Hematopoietic multipotent progenitor cell treated with erythropoietin and hydrocortisone succinate and interleukin-3 and kit ligand, for 15 days (in vitro differentiated cells): Measurements from ENCODE around the gene PLIN1.
"Not testable (repeated sequence)": the region's sequence is repeated elsewhere in the genome, so short reads cannot be mapped to it uniquely, and the experiment has no call there.

Experiments
- DNase-seq: peaks from one replicate; pipeline ENCODE4 v3.0.0-alpha.2; 2015; ENCODE audit warnings: low spot score

The PLIN1 gene, protein sequence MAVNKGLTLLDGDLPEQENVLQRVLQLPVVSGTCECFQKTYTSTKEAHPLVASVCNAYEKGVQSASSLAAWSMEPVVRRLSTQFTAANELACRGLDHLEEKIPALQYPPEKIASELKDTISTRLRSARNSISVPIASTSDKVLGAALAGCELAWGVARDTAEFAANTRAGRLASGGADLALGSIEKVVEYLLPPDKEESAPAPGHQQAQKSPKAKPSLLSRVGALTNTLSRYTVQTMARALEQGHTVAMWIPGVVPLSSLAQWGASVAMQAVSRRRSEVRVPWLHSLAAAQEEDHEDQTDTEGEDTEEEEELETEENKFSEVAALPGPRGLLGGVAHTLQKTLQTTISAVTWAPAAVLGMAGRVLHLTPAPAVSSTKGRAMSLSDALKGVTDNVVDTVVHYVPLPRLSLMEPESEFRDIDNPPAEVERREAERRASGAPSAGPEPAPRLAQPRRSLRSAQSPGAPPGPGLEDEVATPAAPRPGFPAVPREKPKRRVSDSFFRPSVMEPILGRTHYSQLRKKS

GRCh38 chr15:89679212-89679611, at the start of gene PLIN1:
Gene PLIN1 (minus strand): TSS chr15:89679367. CDS start chr15:89677489, 1,878 bp downstream.
- DNase-seq = no peak

GRCh38 chr15:89728254-89728653, 49.1 kb upstream of the PLIN1 start:
- no peak for DNase-seq

DNA sequence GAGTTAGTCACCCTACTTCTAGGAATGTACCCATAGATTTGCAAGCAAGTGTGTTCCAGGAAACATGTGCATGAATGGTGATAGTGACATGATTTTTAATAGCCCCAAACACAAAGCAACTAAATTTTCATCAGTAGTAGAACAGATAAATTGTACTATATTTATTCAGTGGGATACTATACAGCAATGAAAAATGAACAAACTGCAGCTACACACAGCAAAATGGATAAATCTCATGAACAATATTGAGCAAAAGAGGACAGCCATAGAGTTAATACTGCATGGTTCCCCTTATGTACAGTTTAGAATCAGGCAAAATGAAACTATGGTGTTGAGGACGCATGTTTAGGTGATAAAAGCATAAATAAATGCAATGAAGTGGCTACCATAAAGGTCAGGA, 45.9 kb upstream of the PLIN1 start:
- no peak for DNase-seq

DNA sequence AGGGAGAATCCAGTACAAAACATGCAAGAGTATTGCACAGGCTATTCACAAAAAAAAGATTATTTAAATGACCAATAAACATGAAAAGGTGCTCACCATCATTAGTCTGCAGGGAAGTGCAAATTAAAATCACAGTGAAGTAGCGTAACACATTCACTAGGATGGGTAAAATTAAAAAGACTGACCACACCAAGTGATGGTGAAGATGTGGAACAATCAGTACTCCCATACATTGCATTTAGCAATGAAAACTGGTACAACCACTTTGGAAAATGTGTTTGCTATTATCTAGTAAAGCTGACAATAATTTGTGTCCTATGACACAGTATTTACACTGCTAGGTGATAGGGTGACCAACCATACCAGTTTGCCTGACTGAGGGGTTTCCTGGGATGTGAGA, 45.5 kb upstream of the PLIN1 start:
- no peak for DNase-seq

- no peak for DNase-seq
Observed at GRCh38 chr15:89723031-89723430, 43.9 kb upstream of the PLIN1 start.

DNA sequence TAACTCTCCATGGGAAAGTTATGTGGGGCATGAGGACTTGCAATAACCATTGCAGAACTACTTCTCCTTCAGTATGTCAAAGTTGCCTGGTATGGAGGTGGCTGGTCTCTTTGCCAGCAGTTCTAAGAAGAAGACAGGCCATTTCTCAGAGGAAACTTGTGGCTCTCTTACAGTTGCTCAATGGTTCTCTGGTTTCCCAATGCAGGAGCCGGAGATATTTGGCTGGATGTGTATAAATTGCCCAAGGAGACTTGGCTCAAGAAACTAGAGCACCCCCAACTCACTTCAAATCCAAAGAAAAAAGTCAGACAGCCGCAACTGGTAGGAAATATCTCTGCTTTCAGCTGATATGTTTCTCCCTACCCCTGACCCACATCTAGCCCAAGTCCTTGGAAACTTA, 35.6 kb upstream of the PLIN1 start:
- DNase-seq = no peak

GRCh38 chr15:89707577-89707976, 28.4 kb upstream of the PLIN1 start:
- DNase-seq = no peak

DNA sequence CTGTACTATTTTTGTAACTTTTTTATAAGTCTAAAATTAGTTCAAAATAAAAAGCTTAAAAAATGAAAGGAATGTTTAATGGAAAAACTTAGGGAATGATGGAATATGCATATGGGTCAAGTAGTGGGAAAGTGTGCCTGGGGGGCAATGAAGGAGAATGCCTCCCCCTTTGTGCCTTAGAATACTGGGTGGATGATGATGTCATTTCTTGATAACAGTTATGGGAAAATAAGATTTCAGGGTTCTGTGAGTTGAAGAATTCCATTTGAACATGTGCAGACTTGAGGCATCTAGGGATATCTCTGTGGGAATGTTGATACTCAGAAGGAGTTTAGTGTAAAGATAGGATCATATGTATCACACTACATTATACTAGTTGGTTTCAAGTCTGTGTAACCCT, 25.2 kb upstream of the PLIN1 start:
- DNase-seq = no peak

GRCh38 chr15:89695198-89695597, 16.0 kb upstream of the PLIN1 start:
- no peak for DNase-seq

GRCh38 chr15:89693696-89694095, 14.5 kb upstream of the PLIN1 start:
- DNase-seq = no peak

- DNase-seq = no peak
Observed at GRCh38 chr15:89693091-89693490, 13.9 kb upstream of the PLIN1 start.

- DNase-seq = peak; percentile 73
Observed at GRCh38 chr15:89690276-89691218, 11.4 kb upstream of the PLIN1 start, which contains the start of the genes PEX11A and WDR93. Gene PEX11A (minus strand): TSS chr15:89690754. CDS start chr15:89690632, 122 bp downstream. Gene WDR93 (plus strand): TSS chr15:89690811. CDS start chr15:89701747, 10,936 bp downstream.

- not testable (repeated sequence) for DNase-seq
Observed at GRCh38 chr15:89689930-89690275, 10.7 kb upstream of the PLIN1 start.

DNA sequence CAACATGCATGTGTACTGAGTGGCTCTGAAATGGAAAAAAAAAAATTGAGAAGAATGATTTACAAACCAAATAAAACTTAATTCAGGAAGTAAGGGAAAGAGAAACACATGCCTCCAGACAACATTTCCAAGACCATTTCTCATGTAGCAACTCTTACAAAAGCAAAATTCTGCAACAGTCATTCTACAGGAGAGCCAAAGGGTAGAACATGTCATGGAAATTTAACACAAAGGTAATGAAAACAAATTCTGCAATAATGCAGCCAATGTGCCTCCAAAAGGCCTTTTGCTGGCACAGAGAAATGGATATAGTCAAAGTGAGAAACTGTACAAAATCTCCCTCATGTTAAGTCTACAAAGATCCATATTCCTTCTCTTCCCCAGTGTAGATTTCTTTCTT, 7.4 kb upstream of the PLIN1 start:
- no peak for DNase-seq

DNA sequence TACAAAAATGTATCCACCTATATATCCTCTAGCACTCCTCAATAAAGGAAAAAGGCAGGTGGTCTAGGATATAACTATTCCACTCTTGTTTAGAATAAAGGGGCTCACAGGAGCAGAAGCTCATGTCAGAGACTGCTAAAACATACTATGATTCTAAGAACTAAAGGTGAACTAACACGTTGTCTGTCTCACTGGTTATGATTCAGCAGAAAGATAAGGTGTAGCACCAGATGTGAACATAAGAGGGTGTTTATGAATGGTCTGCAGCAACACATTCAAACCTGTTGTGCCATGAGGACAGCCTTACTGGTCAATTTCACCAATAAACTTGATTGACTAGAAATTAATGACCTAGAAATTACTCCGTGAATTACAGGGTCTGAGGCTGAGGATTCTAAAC, 6.8 kb upstream of the PLIN1 start:
- no peak for DNase-seq

DNA sequence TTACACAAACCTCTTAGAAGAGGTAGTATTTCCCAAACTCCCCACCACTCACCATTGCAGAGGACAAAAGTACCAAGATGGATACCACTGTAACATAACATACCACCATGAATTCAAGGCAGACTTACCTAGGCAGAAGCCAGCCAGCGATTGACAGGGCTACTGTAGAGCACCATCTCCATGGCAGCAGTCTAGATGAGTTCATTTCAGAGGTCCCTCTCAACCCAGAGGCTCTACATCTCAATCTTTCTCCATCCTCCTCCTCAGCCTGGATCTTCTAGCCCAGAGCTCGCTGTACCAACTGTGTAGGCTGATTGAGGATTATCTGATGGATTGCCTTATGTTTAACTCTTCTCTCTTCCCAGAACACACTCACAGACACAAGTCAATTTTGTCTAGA, 2.0 kb upstream of the PLIN1 start:
- no peak for DNase-seq

DNA sequence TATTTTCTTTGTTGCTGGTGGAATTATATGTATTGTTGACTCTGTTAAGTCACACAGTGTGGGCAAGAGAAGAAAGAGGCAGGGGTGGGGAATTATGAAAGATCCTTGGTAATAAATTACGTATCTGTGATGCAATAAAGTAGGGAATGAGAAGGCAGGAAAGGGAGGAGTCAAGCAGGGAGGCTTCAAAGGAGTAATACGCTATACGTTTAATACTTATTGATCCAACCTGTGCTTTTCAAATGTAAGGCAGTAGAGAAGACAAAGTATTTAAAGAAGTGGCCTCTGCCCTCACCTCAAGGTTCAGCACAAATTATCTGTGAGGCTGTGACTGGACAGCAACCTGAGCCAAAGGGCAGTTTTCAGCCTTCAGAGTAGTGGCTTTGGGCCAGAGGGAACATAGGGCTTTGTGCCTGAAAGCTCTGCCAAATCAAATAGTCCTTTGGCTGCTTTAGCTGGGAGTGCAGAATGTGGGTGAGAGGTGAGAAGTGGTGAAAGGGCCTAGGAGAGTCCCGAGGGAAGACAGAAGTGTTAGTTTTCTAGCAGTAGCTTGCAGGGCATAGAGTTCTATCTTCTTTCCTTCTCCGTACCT, 1.2 kb upstream of the PLIN1 start:
- DNase-seq = no peak

- DNase-seq = no peak
Observed at GRCh38 chr15:89677381-89677780, 1.8 kb downstream of the PLIN1 start.

- no peak for DNase-seq
Observed at GRCh38 chr15:89675606-89676005, 3.6 kb downstream of the PLIN1 start.

DNA sequence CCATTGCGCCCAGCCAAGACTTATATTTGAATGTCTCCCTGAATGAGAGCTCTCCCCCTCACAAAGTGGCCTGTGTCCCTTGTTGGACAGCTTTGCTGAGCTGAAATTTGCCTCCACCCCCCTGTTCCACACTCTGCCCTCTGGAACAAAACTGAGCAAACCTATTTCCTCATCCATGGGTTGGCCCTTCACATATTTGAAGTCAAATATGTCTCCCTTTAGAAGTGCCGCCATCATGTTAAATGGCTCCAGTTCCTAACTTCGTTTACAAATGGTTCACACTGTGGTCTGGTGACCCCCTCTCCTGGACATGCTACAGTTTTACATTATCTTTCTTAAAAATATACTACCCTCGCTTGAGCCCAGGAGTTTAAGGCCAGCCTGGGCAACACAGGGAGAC, 4.6 kb downstream of the PLIN1 start:
- no peak for DNase-seq

DNA sequence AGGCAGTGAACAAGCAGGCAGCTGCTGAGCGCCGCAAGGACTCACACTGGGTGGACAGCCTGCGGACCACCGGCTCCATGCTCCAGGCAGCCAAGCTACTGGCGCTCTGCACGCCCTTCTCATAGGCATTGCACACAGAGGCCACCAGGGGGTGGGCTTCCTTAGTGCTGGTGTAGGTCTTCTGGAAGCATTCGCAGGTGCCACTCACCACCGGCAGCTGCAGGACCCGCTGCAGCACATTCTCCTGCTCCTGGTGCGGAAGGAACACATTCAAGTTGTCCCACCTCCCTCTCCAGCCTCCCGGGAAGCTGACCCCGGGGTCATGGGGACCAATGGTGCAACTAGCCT, 6.0 kb downstream of the PLIN1 start:
- peak; percentile 15 for DNase-seq
